Measurements from ENCODE around the gene KAT2A. TPM values are rescaled to one million over a fixed set of nuclear protein-coding genes. Genes with fewer than 3 reads are reported as not detected.

The KAT2A gene
- total RNA-seq, 1 donor from 2014 or later = 63.1 TPM

DNA sequence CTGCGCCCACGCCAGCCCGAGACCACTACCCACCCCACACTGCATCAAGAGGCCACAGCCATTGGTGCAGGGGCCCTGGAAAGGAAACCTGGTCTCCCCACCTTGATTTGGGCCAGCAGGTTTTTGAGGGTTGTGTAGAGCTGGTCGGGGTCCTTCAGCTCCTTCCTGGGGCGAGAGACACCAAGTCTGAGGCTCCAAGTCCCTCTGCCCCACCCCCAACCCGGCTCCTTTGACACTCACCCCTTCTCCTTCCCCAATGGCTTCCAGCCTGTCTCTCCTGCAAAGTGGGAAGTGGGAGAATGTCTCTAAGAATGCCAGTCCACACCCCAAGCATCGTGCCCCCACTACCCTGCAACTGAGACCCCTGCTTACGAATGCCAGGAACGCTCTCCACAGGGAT lies 7.0 kb downstream of the KAT2A start:
- H3K27ac ChIP-seq = no peak overlapping the region
- peaks cover 0 to 20% of the 10 kb centered on the region in 2 donors for H3K36me3 ChIP-seq

DNA sequence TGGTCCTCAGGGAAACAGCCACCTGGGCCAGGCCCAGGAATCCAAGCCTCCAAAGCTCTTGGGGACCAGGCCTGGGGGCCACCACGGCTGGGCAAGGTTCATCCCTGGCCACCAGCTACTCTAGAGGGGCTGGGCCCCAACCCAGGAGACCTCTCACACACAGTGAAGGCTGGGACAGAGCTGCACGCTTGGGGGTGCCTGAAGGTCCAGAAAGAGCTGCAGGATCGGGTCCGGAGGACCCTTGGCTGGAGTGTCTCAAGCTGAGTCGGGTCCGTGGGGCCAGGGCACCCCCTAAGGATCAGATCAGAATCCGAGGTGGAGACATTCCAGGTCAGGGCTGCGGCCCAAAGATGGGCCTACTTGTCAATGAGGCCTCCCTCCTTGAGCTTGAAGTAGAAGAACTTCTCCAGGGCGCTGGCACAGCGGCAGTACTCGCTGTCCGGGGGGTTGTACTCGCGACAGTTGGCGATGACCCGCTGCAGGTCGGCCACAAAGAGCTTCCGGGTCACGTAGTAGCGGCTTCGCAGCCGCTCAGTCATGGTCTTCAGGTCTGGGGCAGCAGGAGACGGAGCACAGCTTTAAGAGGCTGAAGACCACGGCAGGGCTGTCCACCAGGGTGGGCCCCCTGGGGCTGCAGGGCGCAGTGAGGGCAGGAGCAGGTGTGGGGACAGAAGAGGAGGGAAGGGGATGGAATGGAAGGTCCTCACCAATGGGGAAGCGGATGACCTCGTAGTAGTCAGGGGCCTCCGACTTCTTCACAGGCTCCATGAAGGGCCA lies 7.7 kb downstream of the KAT2A start:
- Histone ChIP-seq H3K4me1 (peaks cover 30% of the 10 kb centered on the region), H3K27me3 (no peaks in the 10 kb centered on the region), H3K4me3 (no peak overlapping the region), H3K36me3 (peaks cover 0 to 20% of the 10 kb centered on the region in 2 donors), H3K27ac (peak overlapping the region; percentile 92), H3K9me3 (no peaks in the 10 kb centered on the region)
- no peak for DNase-seq (ENCODE audit: extremely low spot score in 2 of 2)
- TF ChIP-seq POLR2AphosphoS5 (IDR thresholded peaks at IDR 0.05; ENCODE audit: insufficient read depth in 1 of 2, low read depth in 1 of 2) (no peak), POLR2A (IDR thresholded peaks at IDR 0.05) (no peak)
- TF ChIP-seq, protein P1, sequence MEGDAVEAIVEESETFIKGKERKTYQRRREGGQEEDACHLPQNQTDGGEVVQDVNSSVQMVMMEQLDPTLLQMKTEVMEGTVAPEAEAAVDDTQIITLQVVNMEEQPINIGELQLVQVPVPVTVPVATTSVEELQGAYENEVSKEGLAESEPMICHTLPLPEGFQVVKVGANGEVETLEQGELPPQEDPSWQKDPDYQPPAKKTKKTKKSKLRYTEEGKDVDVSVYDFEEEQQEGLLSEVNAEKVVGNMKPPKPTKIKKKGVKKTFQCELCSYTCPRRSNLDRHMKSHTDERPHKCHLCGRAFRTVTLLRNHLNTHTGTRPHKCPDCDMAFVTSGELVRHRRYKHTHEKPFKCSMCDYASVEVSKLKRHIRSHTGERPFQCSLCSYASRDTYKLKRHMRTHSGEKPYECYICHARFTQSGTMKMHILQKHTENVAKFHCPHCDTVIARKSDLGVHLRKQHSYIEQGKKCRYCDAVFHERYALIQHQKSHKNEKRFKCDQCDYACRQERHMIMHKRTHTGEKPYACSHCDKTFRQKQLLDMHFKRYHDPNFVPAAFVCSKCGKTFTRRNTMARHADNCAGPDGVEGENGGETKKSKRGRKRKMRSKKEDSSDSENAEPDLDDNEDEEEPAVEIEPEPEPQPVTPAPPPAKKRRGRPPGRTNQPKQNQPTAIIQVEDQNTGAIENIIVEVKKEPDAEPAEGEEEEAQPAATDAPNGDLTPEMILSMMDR (IDR thresholded peaks at IDR 0.05) = no peak
- intact Hi-C loops (cut with DNase I) = loop anchor here (5.0 kb wide), 2 partner anchors 46 to 146 kb away; partner anchors contain the start of gene CNP

More for the DNA sequence above, 7.0 kb downstream of the KAT2A start:
- Histone ChIP-seq H3K4me3 (no peak overlapping the region), H3K27me3 (no peaks in the 10 kb centered on the region), H3K9me3 (no peaks in the 10 kb centered on the region), H3K4me1 (peaks cover 35% of the 10 kb centered on the region)
- TF ChIP-seq POLR2A (IDR thresholded peaks at IDR 0.05) (no peak), POLR2AphosphoS5 (IDR thresholded peaks at IDR 0.05; ENCODE audit: insufficient read depth in 1 of 2, low read depth in 1 of 2) (no peak)
- TF ChIP-seq, protein P1 (IDR thresholded peaks at IDR 0.05) = no peak
- no peak for DNase-seq (ENCODE audit: extremely low spot score in 2 of 2)
- intact Hi-C loops (cut with DNase I) = loop anchor here (5.0 kb wide), 2 partner anchors 47 to 147 kb away; partner anchors contain the start of gene CNP

DNA sequence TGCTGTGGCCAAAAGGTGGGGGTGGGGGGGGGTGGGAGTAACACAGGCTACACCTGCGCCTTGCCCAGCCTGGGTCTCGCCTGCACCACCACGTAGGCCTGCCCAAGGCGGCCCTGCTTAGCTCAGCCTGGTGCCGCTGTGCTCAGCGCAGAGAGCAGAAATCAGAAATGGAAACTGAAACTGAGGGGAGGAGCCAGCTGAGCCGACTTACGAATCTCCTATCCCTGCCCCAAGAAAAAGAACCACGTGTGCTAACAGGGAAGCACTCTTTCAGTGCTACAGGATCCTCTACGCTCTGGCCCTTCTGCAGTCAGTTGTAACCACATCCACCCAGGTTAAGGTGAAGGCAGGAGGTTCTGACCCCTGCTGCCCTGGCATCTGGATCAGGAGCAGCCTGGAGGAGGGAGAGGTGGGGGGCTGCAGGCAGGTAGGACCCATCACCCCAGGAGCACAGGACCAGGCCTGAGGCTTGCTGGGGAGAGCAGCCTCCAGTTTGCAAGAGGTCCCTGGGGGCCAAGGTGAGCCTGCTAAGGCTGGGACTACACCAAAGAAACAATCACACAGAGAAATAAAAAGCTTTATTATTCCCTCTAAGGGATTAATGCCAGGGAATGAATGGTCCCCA lies 8.5 kb downstream of the KAT2A start, which contains the start of gene DHX58:
Gene DHX58, minus strand, starts transcription at position 163 of the 625 bp plus-strand sequence. CDS start 822 bp downstream, outside the sequence.
- DNase-seq (ENCODE audit: extremely low spot score in 2 of 2) = no peak
- no peaks in the 10 kb centered on the region for H3K9me3 ChIP-seq
- H3K36me3 ChIP-seq = peaks cover 0 to 14% of the 10 kb centered on the region in 2 donors
- H3K4me1 ChIP-seq = peaks cover 30% of the 10 kb centered on the region
- H3K27ac ChIP-seq = peak within 1 kb of the TSS; percentile 92
- intact Hi-C loops (cut with DNase I) = loop anchor here (5.0 kb wide), 2 partner anchors 45 to 145 kb away; partner anchors contain the start of gene CNP
- H3K27me3 ChIP-seq = no peaks in the 10 kb centered on the region
- peak within 1 kb of the TSS; percentile 51 to 59 for H3K4me3 ChIP-seq
- TF ChIP-seq POLR2A (IDR thresholded peaks at IDR 0.05) (peak in 1 of 2 donors; percentile 72), POLR2AphosphoS5 (IDR thresholded peaks at IDR 0.05; ENCODE audit: insufficient read depth in 1 of 2, low read depth in 1 of 2) (peak; percentile 78 to 81)
- TF ChIP-seq, protein P1 (IDR thresholded peaks at IDR 0.05) = peak in 1 of 3 experiments; percentile 24

DNA sequence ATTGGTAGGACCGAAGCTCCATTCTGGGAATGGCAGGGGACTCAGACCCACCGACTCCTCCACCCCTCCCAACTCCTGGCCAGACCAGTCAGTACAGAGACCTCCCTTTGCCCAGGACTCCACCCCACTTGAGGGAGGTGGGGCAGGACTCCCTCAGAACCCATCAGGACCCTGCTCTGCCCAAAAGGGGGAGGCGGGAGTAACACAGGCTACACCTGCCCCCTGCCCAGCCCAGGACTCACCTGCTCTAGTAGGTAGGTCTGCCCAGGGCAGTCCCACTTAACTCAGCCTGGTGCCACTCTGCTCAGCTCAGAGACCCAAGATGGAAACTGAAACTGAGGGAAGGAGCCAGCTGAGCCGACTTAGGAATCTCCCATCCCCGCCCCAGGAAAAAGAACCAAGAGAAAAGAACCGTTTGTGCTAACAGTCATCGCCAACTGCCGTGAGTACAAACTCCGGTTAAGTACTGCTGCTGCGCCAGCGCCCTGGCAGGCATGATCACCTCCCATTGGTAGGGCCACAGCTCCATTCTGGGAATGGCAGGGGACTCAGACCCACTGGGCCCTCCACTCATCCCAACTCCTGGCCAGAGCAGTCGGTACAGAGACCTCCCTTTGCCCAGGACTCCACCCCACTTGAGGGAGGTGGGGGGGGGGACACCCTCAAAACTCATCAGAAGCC lies 9.2 kb downstream of the KAT2A start:
- Histone ChIP-seq H3K4me3 (peak overlapping the region; percentile 51 to 59), H3K9me3 (no peaks in the 10 kb centered on the region), H3K27ac (peak overlapping the region; percentile 92), H3K4me1 (peaks cover 30% of the 10 kb centered on the region), H3K36me3 (peaks cover 0 to 7% of the 10 kb centered on the region in 2 donors), H3K27me3 (no peaks in the 10 kb centered on the region)
- TF ChIP-seq, protein P1 (IDR thresholded peaks at IDR 0.05) = no peak
- TF ChIP-seq POLR2A (IDR thresholded peaks at IDR 0.05) (no peak), POLR2AphosphoS5 (IDR thresholded peaks at IDR 0.05; ENCODE audit: insufficient read depth in 1 of 2, low read depth in 1 of 2) (no peak)
- intact Hi-C loops (cut with DNase I) = loop anchor here (5.0 kb wide), 2 partner anchors 45 to 145 kb away; partner anchors contain the start of gene CNP
- no peak for DNase-seq (ENCODE audit: extremely low spot score in 2 of 2)
